HepG2 (cell line): ENCODE data around the gene ARAP3. TPM values are rescaled to one million over a fixed set of nuclear protein-coding genes. Genes with fewer than 3 reads are reported as not detected.

ENCODE experiments used
- ATAC-seq: fragments of 200-7000 bp; cut with Tn5 transposase; 3 replicates; pipeline ENCODE4 v1.9.1; 2020; ENCODE audit warnings: mild to moderate bottlenecking, moderate library complexity
- BruUV-seq: library from RNA; stranded (reverse); fragments of 400-500 nt; replicated peaks from 2 replicates; lab custom pipeline; 2021; lab: Mats Ljungman, UMichigan
- CTCF ChIA-PET: fragments of 300-600 bp; formaldehyde crosslinking; extraction: SDS; loops from one replicate; lab custom pipeline; 2021; ENCODE audit warnings: low total read pairs, inconsistent platforms, low intra/inter-chr PET ratio; lab: Yijun Ruan, JAX
- POLR2A ChIA-PET: fragments of 350-600 bp; sonication (Branson Sonifier 250); formaldehyde crosslinking; loops from one replicate; lab custom pipeline; 2020; ENCODE audit warnings: antibody characterized with exemption, inconsistent platforms; lab: Yijun Ruan, JAX
- DNase-seq: peaks from one replicate; pipeline ENCODE4 v3.0.0-alpha.2; 2015; ENCODE audit warnings: low spot score
- FAIRE-seq: peaks from 3 replicates; lab custom pipeline; 2011; peaks lifted over from hg19 to GRCh38; lab: Jason Lieb, UNC
- H2AFZ ChIP-seq: one replicate; pipeline ENCODE4 v1.6.1; 2011; ENCODE audit warnings: low read length, inconsistent platforms
- H3K27ac ChIP-seq: fragments of 300-600 bp; 3 replicates; pipeline ENCODE4 v1.8.0; 2011; ENCODE audit warnings: mixed run types, mild to moderate bottlenecking, mixed read lengths, low read length, inconsistent platforms; ENCODE audit not compliant: insufficient read depth; ENCODE audit errors: extremely low read length
- H3K27me3 ChIP-seq, 2 experiments: fragments of 200-600 bp in 1 of 2; 2 replicates in 1 of 2; 3 replicates in 1 of 2; pipeline versions ENCODE4 v1.6.0 to v1.8.0; 2011; ENCODE audit warnings: low read length in 2 of 2, mild to moderate bottlenecking in 2 of 2, moderate library complexity in 2 of 2, inconsistent platforms in 1 of 2; ENCODE audit not compliant: insufficient read depth in 2 of 2, control insufficient read depth in 1 of 2
- H3K36me3 ChIP-seq, 2 experiments: fragments of 200-600 bp in 1 of 2; replicated peaks in 1 of 2; 2 replicates in 1 of 2; 3 replicates in 1 of 2; pipeline versions ENCODE4 v1.5.1 to v1.8.0; 2011; ENCODE audit warnings: low read length in 2 of 2, inconsistent platforms in 1 of 2; ENCODE audit not compliant: insufficient read depth in 2 of 2, control insufficient read depth in 1 of 2
- H3K4me1 ChIP-seq: 2 replicates; pipeline ENCODE4 v1.5.1; 2012; ENCODE audit warnings: low read length, inconsistent platforms; ENCODE audit not compliant: insufficient read depth
- H3K4me2 ChIP-seq: 2 replicates; pipeline ENCODE4 v1.6.0; 2011; ENCODE audit warnings: low read depth, low read length, inconsistent platforms
- H3K4me3 ChIP-seq, 3 experiments: fragments of 200-600 bp in 1 of 3; sonication (generic), shearing (Covaris generic) in 1 of 3; replicated peaks in 1 of 3; 2 replicates each; pipeline ENCODE4 v1.5.1; 2011 to 2016; ENCODE audit warnings: low read length in 3 of 3, inconsistent platforms in 2 of 3, low read depth in 2 of 3, mild to moderate bottlenecking in 2 of 3, control low read depth in 1 of 3, mixed read lengths in 1 of 3; ENCODE audit not compliant: insufficient read depth in 1 of 3
- H3K79me2 ChIP-seq: one replicate; pipeline ENCODE4 v1.6.1; 2011; ENCODE audit warnings: low read length, inconsistent platforms; ENCODE audit not compliant: insufficient read depth
- H3K9ac ChIP-seq: 2 replicates; pipeline ENCODE4 v1.6.0; 2011; ENCODE audit warnings: mild to moderate bottlenecking, low read depth, low read length, inconsistent platforms; ENCODE audit not compliant: insufficient read depth
- H3K9me3 ChIP-seq: 2 replicates; pipeline ENCODE4 v1.5.1; 2012; ENCODE audit warnings: mild to moderate bottlenecking, low read length
- H4K20me1 ChIP-seq: 2 replicates; pipeline ENCODE4 v1.6.0; 2011; ENCODE audit warnings: inconsistent platforms, mild to moderate bottlenecking, low read length, moderate library complexity; ENCODE audit not compliant: insufficient read depth
- ATAD3A ChIP-seq: sonication (generic); formaldehyde crosslinking; IDR thresholded peaks from 2 replicates; pipeline ENCODE4 v1.4.0; 2020; ENCODE audit warnings: missing genetic modification reagents
- BCL3 ChIP-seq: sonication (generic); formaldehyde crosslinking; IDR thresholded peaks from 2 replicates; pipeline ENCODE4 v1.5.1; 2020; ENCODE audit warnings: mild to moderate bottlenecking, missing genetic modification reagents, moderate library complexity
- LCORL ChIP-seq, 2 experiments: fragments of 450-650 bp in 1 of 2; sonication (generic) in 1 of 2; formaldehyde crosslinking in 1 of 2; IDR thresholded peaks; 2 replicates each; pipeline versions ENCODE4 v1.5.0 to v1.6.1; 2017 to 2020; ENCODE audit warnings: antibody characterized with exemption in 1 of 2, missing genetic modification reagents in 1 of 2
- RBM39 ChIP-seq: fragments of 200-400 bp; formaldehyde crosslinking; IDR thresholded peaks from one replicate; pipeline ENCODE4 v1.6.1; 2018; ENCODE audit warnings: antibody characterized with exemption, mild to moderate bottlenecking, low read depth, low read length; ENCODE audit not compliant: poor library complexity, severe bottlenecking
- ZFYVE20 ChIP-seq: sonication (generic); formaldehyde crosslinking; IDR thresholded peaks from 2 replicates; pipeline ENCODE4 v1.8.0; 2023; ENCODE audit warnings: low read depth, mild to moderate bottlenecking, moderate library complexity, missing genetic modification reagents, borderline replicate concordance
- ZNF589 ChIP-seq: sonication (generic); formaldehyde crosslinking; conservative IDR thresholded peaks from 2 replicates; pipeline ENCODE4 v1.8.0; 2022; ENCODE audit warnings: mild to moderate bottlenecking, moderate library complexity, missing genetic modification reagents
- WGBS: methylation state at CpG from one replicate; pipeline ENCODE4 v1.1.6; 2017; ENCODE audit warnings: low lambda C conversion rate; 5-methylcytosine and 5-hydroxymethylcytosine counted together
- in situ Hi-C: cut with HindIII; loops from 2 replicates; pipeline ENCODE4 v1.10.0; 2017; ENCODE audit warnings: low pct_unique_long_range_greater_than_20kb; ENCODE audit not compliant: extremely low pct_ligation_motif_present
- intact Hi-C: fragments of 100-400 bp; cut with micrococcal nuclease; formaldehyde crosslinking; loops from one replicate; pipeline ENCODE4 v1.10.0; 2022; ENCODE audit not compliant: unreplicated experiment
- polyA plus RNA-seq, 8 experiments: library from polyadenylated mRNA; depleted of rRNA in 3 of 8; stranded (reverse) in 7 of 8; unstranded in 1 of 8; fragments of >200 nt; fragmentation: Illumina TruSeq in 4 of 8; extraction: Trizol in 4 of 8; gene quantifications; 2 replicates each; pipeline versions ENCODE4 v1.2.1 to v1.2.3, GENCODE V29; 2011 to 2016; ENCODE audit warnings: low read depth in 4 of 8, missing spikeins in 1 of 8, mixed read lengths in 1 of 8; ENCODE audit not compliant: insufficient read depth in 1 of 8
- total RNA-seq, 5 experiments: library from RNA; depleted of rRNA; stranded (reverse); fragments of >200 nt; fragmentation: Illumina TruSeq; extraction: Trizol; gene quantifications; 2 replicates each; pipeline ENCODE4 v1.2.3, GENCODE V29; 2016; ENCODE audit warnings: low read depth in 1 of 5

The ARAP3 gene
- total and polyA plus RNA-seq, 2 of the 13 experiments (the other 11 are each of a cell fraction or from before 2014, with no cell fraction given): 0.25 TPM; not detected in 1

- TF ChIP-seq ATAD3A: no peak
These were observed 11.1 kb upstream of the ARAP3 start (continued) for GRCh38 chr5:141692919-141693725.

- Histone ChIP-seq H3K27ac (no peak overlapping the region), H3K9ac (no peak overlapping the region), H3K27me3 (peaks cover 12 to 53% of the 10 kb centered on the region in 2 experiments), H3K4me3 (peak overlapping the region in 1 of 3 experiments; percentile 52; a peak in 1 of 6 replicates), H3K9me3 (no peaks in the 10 kb centered on the region), H4K20me1 (no peaks in the 10 kb centered on the region), H3K36me3 (no peaks in the 10 kb centered on the region), H2AFZ (no peak overlapping the region), H3K4me1 (no peaks in the 10 kb centered on the region), H3K4me2 (peak overlapping the region; percentile 72), H3K79me2 (no peaks in the 10 kb centered on the region)
- WGBS: 50% methylated on average over 5 of the region's 5 CpGs
- intact Hi-C loops: loop anchor here (1.0 to 2.0 kb wide), 3 partner anchors 27 to 268 kb away; partner anchors contain the start of gene PCDH1
- ATAC-seq: no peak
- BruUV-seq: no TSS peak
- no peak for DNase-seq
- ChIA-PET POLR2A (interaction anchor here (0.7 to 1.1 kb wide), 2 partner anchors 267 to 269 kb away, joined by 3 to 4 read pairs; no protein-coding TSS in a partner anchor), CTCF (interaction anchor here (1.2 to 2.5 kb wide), 4 partner anchors 122 to 323 kb away, joined by 6 to 30 read pairs (median 12); no protein-coding TSS in a partner anchor)
- no peak for TF ChIP-seq LCORL (IDR thresholded peaks at IDR 0.05)
- peak; percentile 4; the same call in 1 of the 2 replicates for TF ChIP-seq LCORL (CRISPR knock-in tag; IDR thresholded peaks at IDR 0.05)
- no peak for TF ChIP-seq ZNF589 (CRISPR knock-in tag)
- peak; percentile 14; the same call in 1 of the 2 replicates for TF ChIP-seq BCL3 (CRISPR knock-in tag)
- no peak for TF ChIP-seq ZFYVE20
- TF ChIP-seq RBM39: peak; percentile 12
- in situ Hi-C loops: loop anchor here (25.0 kb wide), 1 partner anchor 445 kb away; no protein-coding TSS in a partner anchor
- FAIRE-seq: no peak
These were observed 10.5 kb upstream of the ARAP3 start for GRCh38 chr5:141692533-141692888.
